Loucy (cell line): ENCODE results near the gene AKAP13.

Source experiments
- CTCF ChIP-seq: fragments of 200-600 bp; sonication (generic); conservative IDR thresholded peaks from 2 replicates; pipeline ENCODE4 v1.5.1; 2014; ENCODE audit warnings: mild to moderate bottlenecking, antibody characterized with exemption, low read length
- EZH2phosphoT487 ChIP-seq: fragments of 200-600 bp; IDR thresholded peaks from 2 replicates; pipeline ENCODE4 v1.6.1; 2018; ENCODE audit warnings: antibody characterized with exemption, mild to moderate bottlenecking, moderate library complexity, borderline replicate concordance

- TF ChIP-seq EZH2phosphoT487 (no peak), CTCF (no peak)
These were observed at the start of gene AKAP13 for GRCh38 chr15:85380217-85380811.
